Chondrocyte (in vitro differentiated cells): ENCODE measurements around the gene INPP5A. TPM values are rescaled to one million over a fixed set of nuclear protein-coding genes. Genes with fewer than 3 reads are reported as not detected.

Source experiments
- DNase-seq: peaks from one replicate; pipeline ENCODE4 v3.0.0; 2021; ENCODE audit warnings: mixed read lengths, low spot score
- H3K27ac Mint-ChIP-seq: one replicate; pipeline ENCODE4 v1.8.0; 2021; ENCODE audit warnings: mild to moderate bottlenecking, moderate library complexity, mixed read lengths; ENCODE audit not compliant: unreplicated experiment
- H3K27me3 Mint-ChIP-seq: 2 replicates; pipeline ENCODE4 v1.8.0; 2021; ENCODE audit warnings: low read depth, mixed read lengths
- H3K36me3 Mint-ChIP-seq: 2 replicates; pipeline ENCODE4 v1.8.0; 2021; ENCODE audit warnings: low read depth, mixed read lengths
- H3K4me1 Mint-ChIP-seq: 2 replicates; pipeline ENCODE4 v1.8.0; 2021; ENCODE audit warnings: low read depth, mild to moderate bottlenecking, mixed read lengths
- H3K4me3 Mint-ChIP-seq: one replicate; pipeline ENCODE4 v1.8.0; 2021; ENCODE audit warnings: mild to moderate bottlenecking, moderate library complexity, mixed read lengths; ENCODE audit not compliant: unreplicated experiment
- H3K9me3 Mint-ChIP-seq: 2 replicates; pipeline ENCODE4 v1.8.0; 2021; ENCODE audit warnings: low read depth, mixed read lengths
- total RNA-seq: library from RNA; stranded (reverse); gene quantifications from 3 replicates; pipeline ENCODE4 v1.2.1, GENCODE V29; 2021
- TF ChIP-seq, protein P1 (sequence below): fragments of 200-600 bp; sonication (generic); IDR thresholded peaks from 2 replicates; pipeline ENCODE4 v1.5.0; 2021; ENCODE audit warnings: antibody characterized with exemption, mild to moderate bottlenecking, moderate library complexity

INPP5A gene
- total RNA-seq, 1 donor from 2014 or later, result 40.6 TPM

DNA sequence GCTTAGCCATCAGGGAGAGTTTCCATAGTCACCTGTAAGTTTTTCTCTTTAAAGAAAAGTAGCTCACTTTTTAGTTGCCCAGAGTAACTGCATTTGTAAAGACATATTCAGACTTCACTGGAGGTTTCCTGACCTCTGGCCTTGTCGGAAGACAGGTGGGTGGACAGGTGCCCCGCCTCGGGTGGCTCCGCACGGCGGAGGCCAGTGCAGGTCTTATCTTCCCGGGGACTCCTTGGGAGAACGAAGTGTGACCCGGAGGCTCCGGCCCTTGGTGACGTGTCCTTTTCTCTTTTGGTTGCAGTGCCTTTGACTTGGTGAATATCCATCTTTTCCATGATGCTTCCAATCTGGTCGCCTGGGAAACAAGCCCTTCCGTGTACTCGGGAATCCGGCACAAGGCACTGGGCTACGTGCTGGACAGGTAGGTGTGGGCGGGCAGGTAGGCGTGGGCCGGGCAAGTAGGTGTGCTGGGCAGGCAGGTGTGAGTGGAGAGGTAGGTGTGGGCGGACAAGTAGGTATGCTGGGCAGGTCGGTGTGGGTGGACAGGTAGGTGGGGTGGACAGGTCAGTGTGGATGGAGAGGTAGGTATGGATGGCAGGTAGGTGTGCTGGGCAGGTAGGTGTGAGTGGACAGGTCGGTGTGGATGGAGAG, 172.6 kb downstream of the INPP5A start:
- H3K4me1 Mint-ChIP-seq, result no peaks in the 10 kb centered on the region
- no peak overlapping the region for H3K4me3 Mint-ChIP-seq
- TF ChIP-seq, protein P1, sequence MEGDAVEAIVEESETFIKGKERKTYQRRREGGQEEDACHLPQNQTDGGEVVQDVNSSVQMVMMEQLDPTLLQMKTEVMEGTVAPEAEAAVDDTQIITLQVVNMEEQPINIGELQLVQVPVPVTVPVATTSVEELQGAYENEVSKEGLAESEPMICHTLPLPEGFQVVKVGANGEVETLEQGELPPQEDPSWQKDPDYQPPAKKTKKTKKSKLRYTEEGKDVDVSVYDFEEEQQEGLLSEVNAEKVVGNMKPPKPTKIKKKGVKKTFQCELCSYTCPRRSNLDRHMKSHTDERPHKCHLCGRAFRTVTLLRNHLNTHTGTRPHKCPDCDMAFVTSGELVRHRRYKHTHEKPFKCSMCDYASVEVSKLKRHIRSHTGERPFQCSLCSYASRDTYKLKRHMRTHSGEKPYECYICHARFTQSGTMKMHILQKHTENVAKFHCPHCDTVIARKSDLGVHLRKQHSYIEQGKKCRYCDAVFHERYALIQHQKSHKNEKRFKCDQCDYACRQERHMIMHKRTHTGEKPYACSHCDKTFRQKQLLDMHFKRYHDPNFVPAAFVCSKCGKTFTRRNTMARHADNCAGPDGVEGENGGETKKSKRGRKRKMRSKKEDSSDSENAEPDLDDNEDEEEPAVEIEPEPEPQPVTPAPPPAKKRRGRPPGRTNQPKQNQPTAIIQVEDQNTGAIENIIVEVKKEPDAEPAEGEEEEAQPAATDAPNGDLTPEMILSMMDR, result no peak
- H3K9me3 Mint-ChIP-seq, result peaks cover 8% of the 10 kb centered on the region
- DNase-seq, result peak; percentile 91
- no peak overlapping the region for H3K27ac Mint-ChIP-seq
- peaks cover 28% of the 10 kb centered on the region for H3K36me3 Mint-ChIP-seq
- H3K27me3 Mint-ChIP-seq, result no peaks in the 10 kb centered on the region

DNA sequence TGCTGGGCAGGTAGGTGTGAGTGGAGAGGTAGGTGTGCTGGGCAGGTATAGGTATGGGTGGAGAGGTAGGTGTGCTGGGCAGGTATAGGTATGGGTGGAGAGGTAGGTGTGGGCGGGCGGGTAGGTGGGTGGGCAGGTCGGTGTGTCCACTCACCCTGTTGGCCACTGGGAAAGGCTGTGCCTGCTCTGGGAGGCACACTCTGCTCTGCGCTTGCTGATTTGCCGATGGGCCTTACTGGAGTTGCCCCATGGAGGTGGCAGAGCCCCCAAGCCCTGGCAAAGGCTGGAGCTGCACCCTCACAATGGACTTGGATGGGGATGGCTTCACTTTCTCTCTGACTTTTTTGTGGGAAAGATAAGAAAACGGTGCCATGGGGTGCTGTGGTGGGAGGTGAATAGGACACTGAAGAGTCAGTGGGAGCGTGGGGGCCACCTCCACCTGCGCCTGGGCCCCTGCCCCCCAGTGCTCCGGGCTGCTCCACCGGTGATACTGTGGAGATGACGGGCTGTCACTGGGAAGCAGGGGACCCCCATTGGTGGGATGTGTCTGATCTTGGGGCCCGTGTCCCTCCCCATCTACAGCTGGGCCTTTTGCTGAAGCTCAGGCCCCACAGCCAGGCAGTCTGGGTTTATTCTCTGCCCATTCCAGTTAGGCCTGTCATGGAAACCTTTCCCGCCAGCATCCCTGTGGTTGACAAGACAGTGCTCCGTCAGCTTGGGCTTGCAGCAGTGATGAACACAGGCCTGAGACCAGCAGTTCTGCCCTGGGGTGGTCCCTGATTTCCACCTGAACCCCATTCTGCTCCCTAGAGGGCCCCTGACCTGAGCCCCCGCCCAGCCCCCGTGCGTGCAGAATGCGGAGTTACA, 173.4 kb downstream of the INPP5A start:
- DNase-seq, result peak; percentile 62

DNA sequence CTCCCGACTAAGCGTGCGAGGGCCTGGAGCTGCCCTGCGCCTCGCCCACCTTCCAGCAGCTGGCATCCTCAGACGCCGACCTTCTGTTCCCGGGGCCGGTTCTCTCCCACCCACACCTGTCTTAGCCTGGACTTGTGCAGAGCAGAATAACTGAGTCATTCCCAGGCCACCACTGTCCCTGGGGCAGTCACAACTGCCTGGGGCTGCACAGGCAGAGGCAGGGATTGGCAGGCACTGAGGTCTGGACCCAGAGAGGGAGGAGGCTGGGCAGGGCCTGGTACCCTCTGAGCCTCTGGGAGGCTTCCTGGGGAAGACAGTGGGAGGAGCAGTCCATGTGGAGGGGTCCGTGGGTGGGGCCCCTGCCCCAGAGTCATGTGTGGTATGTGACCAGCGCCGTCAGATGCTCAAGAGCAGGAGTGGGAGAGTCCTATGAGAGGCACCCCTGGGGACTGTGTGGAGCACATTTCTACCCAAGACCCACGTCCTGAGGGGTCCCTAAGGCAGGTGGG, 174.1 kb downstream of the INPP5A start:
- Mint-ChIP-seq H3K27ac (no peak overlapping the region), H3K4me1 (no peaks in the 10 kb centered on the region), H3K36me3 (peaks cover 19% of the 10 kb centered on the region), H3K9me3 (no peaks in the 10 kb centered on the region), H3K27me3 (no peaks in the 10 kb centered on the region), H3K4me3 (no peak overlapping the region)
- DNase-seq, result peak; percentile 86
- TF ChIP-seq, protein P1, result no peak

More for the DNA sequence above, 173.4 kb downstream of the INPP5A start:
- Mint-ChIP-seq H3K9me3 (peaks cover 4% of the 10 kb centered on the region), H3K36me3 (peaks cover 21% of the 10 kb centered on the region), H3K4me3 (no peak overlapping the region), H3K27me3 (no peaks in the 10 kb centered on the region), H3K4me1 (no peaks in the 10 kb centered on the region), H3K27ac (no peak overlapping the region)
- TF ChIP-seq, protein P1, result no peak

DNA sequence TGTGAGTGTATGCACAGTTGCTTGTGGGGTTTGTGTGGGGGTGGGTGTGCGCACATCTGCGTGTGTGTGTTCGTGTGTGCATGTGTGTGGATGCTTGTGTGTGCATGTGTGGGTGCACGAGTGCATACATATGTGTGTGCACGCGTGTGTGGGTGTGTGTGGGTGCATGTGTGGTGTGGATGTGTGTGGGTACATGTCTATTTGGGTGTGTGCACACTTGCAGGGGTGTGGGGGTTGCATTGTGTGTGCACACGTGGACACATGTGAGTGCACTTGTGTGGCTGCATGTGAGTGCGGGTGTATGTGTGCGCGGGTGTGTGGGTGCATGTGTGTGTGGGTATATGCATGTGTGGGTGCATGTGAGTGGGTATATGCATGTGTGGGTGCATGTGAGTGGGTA, 174.7 kb downstream of the INPP5A start:
- peak; percentile 52 for DNase-seq
- H3K4me1 Mint-ChIP-seq, result no peaks in the 10 kb centered on the region
- peaks cover 15% of the 10 kb centered on the region for H3K36me3 Mint-ChIP-seq
- TF ChIP-seq, protein P1, result no peak
- H3K27ac Mint-ChIP-seq, result no peak overlapping the region
- H3K27me3 Mint-ChIP-seq, result no peaks in the 10 kb centered on the region
- H3K4me3 Mint-ChIP-seq, result no peak overlapping the region
- H3K9me3 Mint-ChIP-seq, result no peaks in the 10 kb centered on the region

DNA sequence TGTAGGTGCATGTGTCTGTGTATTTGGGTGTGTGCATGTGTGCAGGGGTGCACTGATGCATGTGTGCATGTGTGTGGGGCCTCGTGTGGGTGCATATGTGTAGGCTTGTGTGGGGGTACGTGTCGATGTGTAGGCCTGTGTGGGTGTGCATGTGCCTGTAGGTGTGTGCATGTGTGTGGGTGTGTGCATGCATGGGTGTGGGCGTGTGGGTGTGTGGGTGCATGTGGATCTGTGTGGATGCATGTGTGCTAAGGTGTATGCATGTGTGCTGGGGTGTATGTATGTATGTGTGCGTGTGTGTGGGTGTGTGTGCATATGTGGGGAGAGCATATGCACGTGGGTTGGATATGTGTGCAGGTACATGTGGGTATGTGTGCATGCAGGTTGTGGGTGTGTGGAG, 175.2 kb downstream of the INPP5A start:
- Mint-ChIP-seq H3K9me3 (no peaks in the 10 kb centered on the region), H3K4me1 (no peaks in the 10 kb centered on the region), H3K36me3 (peaks cover 15% of the 10 kb centered on the region), H3K27me3 (no peaks in the 10 kb centered on the region), H3K27ac (no peak overlapping the region), H3K4me3 (no peak overlapping the region)
- peak; percentile 58 for DNase-seq
- TF ChIP-seq, protein P1, result no peak
